Smooth muscle cell (in vitro differentiated cells): ENCODE data around the gene SPATS2L. TPM values are rescaled to one million over a fixed set of nuclear protein-coding genes. Genes with fewer than 3 reads are reported as not detected.

Experiments
- DNase-seq: peaks from one replicate; lab custom pipeline; 2025; ENCODE audit not compliant: unreplicated experiment; lab: John Stamatoyannopoulos, UW
- H2AFZ ChIP-seq: fragments of 200-600 bp; sonication (generic); 2 replicates; pipeline ENCODE4 v1.6.0; 2016; ENCODE audit warnings: antibody characterized with exemption, low read depth, mild to moderate bottlenecking
- H3F3A ChIP-seq: fragments of 200-600 bp; sonication (generic); 2 replicates; pipeline ENCODE4 v1.6.0; 2017; ENCODE audit warnings: antibody characterized with exemption, low read depth
- H3K27ac ChIP-seq: fragments of 200-600 bp; sonication (generic); 2 replicates; pipeline ENCODE4 v1.5.1; 2016; ENCODE audit warnings: low read depth, mild to moderate bottlenecking
- H3K27me3 ChIP-seq: fragments of 200-600 bp; sonication (generic); 2 replicates; pipeline ENCODE4 v1.6.1; 2016; ENCODE audit warnings: low read depth, mild to moderate bottlenecking
- H3K36me3 ChIP-seq: fragments of 200-600 bp; sonication (generic); 2 replicates; pipeline ENCODE4 v1.5.1; 2016; ENCODE audit warnings: low read depth
- H3K4me1 ChIP-seq: fragments of 200-600 bp; sonication (generic); 2 replicates; pipeline ENCODE4 v1.5.1; 2016; ENCODE audit warnings: low read depth
- H3K4me2 ChIP-seq: fragments of 200-600 bp; sonication (generic); 2 replicates; pipeline ENCODE4 v1.6.0; 2016; ENCODE audit warnings: mild to moderate bottlenecking
- H3K4me3 ChIP-seq: fragments of 200-600 bp; sonication (generic); 2 replicates; pipeline ENCODE4 v1.5.1; 2016; ENCODE audit warnings: mild to moderate bottlenecking
- H3K79me2 ChIP-seq: fragments of 200-600 bp; sonication (generic); 2 replicates; pipeline ENCODE4 v1.6.0; 2016; ENCODE audit warnings: low read depth, mild to moderate bottlenecking
- H3K9ac ChIP-seq: fragments of 200-600 bp; sonication (generic); 2 replicates; pipeline ENCODE4 v1.6.0; 2016; ENCODE audit warnings: low read depth
- H3K9me3 ChIP-seq: fragments of 200-600 bp; sonication (generic); replicated peaks from 2 replicates; pipeline ENCODE4 v1.5.1; 2016; ENCODE audit warnings: low read depth
- H4K20me1 ChIP-seq: fragments of 200-600 bp; sonication (generic); 2 replicates; pipeline ENCODE4 v1.6.0; 2016; ENCODE audit warnings: low read depth
- CTCF ChIP-seq: fragments of 200-600 bp; sonication (generic); IDR thresholded peaks from 2 replicates; pipeline ENCODE4 v1.5.1; 2017; ENCODE audit warnings: borderline replicate concordance, mild to moderate bottlenecking, antibody characterized with exemption; ENCODE audit not compliant: insufficient read depth, poor library complexity, severe bottlenecking
- WGBS: methylation state at CpG from one replicate; pipeline ENCODE4 v1.1.7; 2016; ENCODE audit warnings: low lambda C conversion rate; 5-methylcytosine and 5-hydroxymethylcytosine counted together
- polyA plus RNA-seq: library from polyadenylated mRNA; unstranded; fragments of >200 nt; fragmentation: Nextera tagmentation; extraction: Ambion mirVana; gene quantifications from 2 replicates; pipeline ENCODE4 v1.2.1, GENCODE V29; 2016
- total RNA-seq: library from RNA; depleted of rRNA; stranded (reverse); fragments of >200 nt; gene quantifications from 2 replicates; pipeline ENCODE4 v1.2.3, GENCODE V29; 2014

SPATS2L gene
- total and polyA plus RNA-seq, 2 experiments from 2014 or later: 356 to 432 TPM

DNA sequence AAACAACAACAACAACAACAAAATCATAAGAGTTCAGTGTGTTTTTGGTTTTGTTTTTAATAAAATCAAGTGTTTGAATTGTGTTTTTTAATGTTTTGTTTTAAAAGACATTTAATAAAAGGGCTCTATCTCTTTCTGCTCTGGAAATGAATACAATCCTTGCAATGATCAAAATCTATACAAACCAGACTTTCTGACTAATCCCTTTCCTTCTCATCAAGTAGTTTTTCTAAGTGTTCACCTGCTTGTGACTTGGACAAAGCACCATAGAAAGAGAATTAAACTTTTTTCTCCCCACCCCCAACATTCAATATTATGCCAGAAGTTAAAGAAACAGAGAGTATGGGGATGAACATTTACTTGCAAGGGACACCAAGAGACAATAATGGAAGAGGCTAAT is 142.0 kb downstream of the SPATS2L start:
- H3K4me3 ChIP-seq: no peak overlapping the region
- H3K79me2 ChIP-seq: peaks cover 5% of the 10 kb centered on the region
- H3K9ac ChIP-seq: no peak overlapping the region
- H3K4me2 ChIP-seq: no peak overlapping the region
- H4K20me1 ChIP-seq: peaks cover 27% of the 10 kb centered on the region
- H3K9me3 ChIP-seq: no peaks in the 10 kb centered on the region
- H3K4me1 ChIP-seq: no peaks in the 10 kb centered on the region
- H3F3A ChIP-seq: peaks cover 17% of the 10 kb centered on the region
- peak overlapping the region; percentile 10 for H3K27ac ChIP-seq
- peaks cover 4% of the 10 kb centered on the region for H3K36me3 ChIP-seq
- no peak for DNase-seq
- H2AFZ ChIP-seq: no peak overlapping the region
- no peaks in the 10 kb centered on the region for H3K27me3 ChIP-seq
- TF ChIP-seq CTCF: no peak

DNA sequence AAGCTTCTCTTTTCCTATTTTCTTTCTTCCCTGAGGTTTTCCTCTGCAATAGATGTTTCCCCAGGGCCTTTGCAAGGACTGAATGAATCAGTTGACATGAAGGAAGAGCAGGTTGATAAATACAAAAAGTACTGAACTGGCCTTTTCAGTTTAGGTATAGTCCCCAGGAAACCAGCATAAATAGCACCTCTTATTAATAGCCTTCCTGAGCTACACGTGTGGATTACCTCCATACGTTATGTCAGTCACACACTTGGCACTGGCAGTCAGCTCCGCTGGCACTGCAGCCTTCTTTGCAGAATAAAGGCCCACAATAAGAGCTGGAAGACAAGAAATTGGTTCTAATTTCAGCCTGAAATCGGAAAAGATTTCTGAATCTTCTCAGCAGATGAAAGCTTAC is 142.7 kb downstream of the SPATS2L start:
- Histone ChIP-seq H3K4me3 (no peak overlapping the region), H3K9me3 (no peaks in the 10 kb centered on the region), H3K9ac (no peak overlapping the region), H3K36me3 (peaks cover 4% of the 10 kb centered on the region), H3K79me2 (peaks cover 5% of the 10 kb centered on the region), H2AFZ (no peak overlapping the region), H3F3A (peaks cover 18% of the 10 kb centered on the region), H3K4me1 (no peaks in the 10 kb centered on the region), H3K27ac (no peak overlapping the region), H3K4me2 (no peak overlapping the region), H4K20me1 (peaks cover 34% of the 10 kb centered on the region), H3K27me3 (no peaks in the 10 kb centered on the region)
- DNase-seq: no peak
- 96% methylated on average over 4 of the region's 4 CpGs for WGBS
- no peak for TF ChIP-seq CTCF

- Histone ChIP-seq H2AFZ (no peak overlapping the region), H3K36me3 (peaks cover 4% of the 10 kb centered on the region), H3K27me3 (no peaks in the 10 kb centered on the region), H3F3A (peaks cover 26% of the 10 kb centered on the region), H3K4me2 (no peak overlapping the region), H3K9ac (no peak overlapping the region), H3K4me3 (no peak overlapping the region), H3K4me1 (no peaks in the 10 kb centered on the region), H3K9me3 (no peaks in the 10 kb centered on the region), H3K27ac (no peak overlapping the region), H4K20me1 (peaks cover 45% of the 10 kb centered on the region), H3K79me2 (peaks cover under 1% of the 10 kb centered on the region)
- no peak for TF ChIP-seq CTCF
- 96% methylated on average over 2 of the region's 2 CpGs for WGBS
- no peak for DNase-seq
Observed at GRCh38 chr2:200450288-200450687, 143.8 kb downstream of the SPATS2L start.

GRCh38 chr2:200451511-200451910 is 145.0 kb downstream of the SPATS2L start:
- Histone ChIP-seq H3F3A (peaks cover 26% of the 10 kb centered on the region), H3K4me1 (no peaks in the 10 kb centered on the region), H3K27ac (peak overlapping the region; percentile 3), H3K9ac (no peak overlapping the region), H4K20me1 (peaks cover 39% of the 10 kb centered on the region), H2AFZ (no peak overlapping the region), H3K79me2 (no peaks in the 10 kb centered on the region), H3K4me2 (no peak overlapping the region), H3K27me3 (no peaks in the 10 kb centered on the region), H3K9me3 (no peaks in the 10 kb centered on the region), H3K36me3 (no peaks in the 10 kb centered on the region), H3K4me3 (no peak overlapping the region)
- DNase-seq: no peak
- no peak for TF ChIP-seq CTCF
- 98% methylated on average over 2 of the region's 2 CpGs for WGBS
